DOHH2 (cell line): ENCODE results near the gene ARID1B.

Source experiments
- CTCF ChIP-seq: fragments of 200-600 bp; sonication (generic); IDR thresholded peaks from one replicate; pipeline ENCODE4 v1.5.1; 2014; ENCODE audit warnings: antibody characterized with exemption, mild to moderate bottlenecking, low read depth, low read length; ENCODE audit not compliant: poor library complexity, severe bottlenecking
- EZH2phosphoT487 ChIP-seq: fragments of 200-600 bp; sonication (generic); IDR thresholded peaks from 2 replicates; pipeline ENCODE4 v1.6.1; 2017; ENCODE audit warnings: borderline replicate concordance, mild to moderate bottlenecking, antibody characterized with exemption, low read length, moderate library complexity, mixed read lengths

GRCh38 chr6:156900292-156900691 lies 123.1 kb downstream of the ARID1B start:
- TF ChIP-seq CTCF (no peak), EZH2phosphoT487 (no peak)
